Stomach (tissue), 9 donors: ENCODE data around the gene KIT. TPM values are rescaled to one million over a fixed set of nuclear protein-coding genes. Genes with fewer than 3 reads are reported as not detected.
"Not testable (repeated sequence)": the region's sequence is repeated elsewhere in the genome, so short reads cannot be mapped to it uniquely, and the experiment has no call there.

ENCODE experiments used
- DNase-seq, 2 donors: peaks; one replicate each; pipeline versions ENCODE4 v3.0.0 to v3.0.0-alpha.2; 2013 to 2019
- H3K27ac ChIP-seq, 5 donors: fragments of 200-600 bp in 4 of 5; sonication (generic) in 4 of 5; one replicate each; pipeline ENCODE4 v1.5.1; 2013 to 2019; ENCODE audit warnings: mild to moderate bottlenecking in 1 of 5, moderate library complexity in 1 of 5
- H3K27me3 ChIP-seq, 3 donors: fragments of 200-600 bp; sonication (generic); one replicate each; pipeline ENCODE4 v1.5.1; 2017 to 2019; ENCODE audit warnings: mixed run types in 1 of 3
- H3K36me3 ChIP-seq, 4 donors: fragments of 200-600 bp; sonication (generic); 1 replicate in 3 of 4; 2 replicates in 1 of 4; pipeline ENCODE4 v1.5.1; 2016 to 2019
- H3K4me1 ChIP-seq, 4 donors: fragments of 200-600 bp; sonication (generic); one replicate each; pipeline ENCODE4 v1.5.1; 2016 to 2019
- H3K4me3 ChIP-seq, 4 donors: fragments of 200-600 bp; sonication (generic) in 3 of 4; one replicate each; pipeline ENCODE4 v1.5.1; 2016 to 2019; ENCODE audit warnings: mild to moderate bottlenecking in 1 of 4
- H3K9me3 ChIP-seq, 4 donors: fragments of 200-600 bp; sonication (generic); one replicate each; pipeline ENCODE4 v1.5.1; 2016 to 2019
- CTCF ChIP-seq, 7 experiments: fragments of 450-650 bp in 4 of 7; fragments of 200-600 bp in 3 of 7; sonication (generic) in 3 of 7; IDR thresholded peaks; one replicate each; pipeline ENCODE4 v1.5.1; 2016 to 2019; ENCODE audit warnings: antibody characterized with exemption in 7 of 7, control low read depth in 2 of 7, mild to moderate bottlenecking in 1 of 7
- EP300 ChIP-seq: sonication (generic); formaldehyde crosslinking; IDR thresholded peaks from one replicate; pipeline ENCODE4 v1.6.1; 2017; ENCODE audit warnings: antibody characterized with exemption
- POLR2A ChIP-seq, 4 donors: fragments of 450-650 bp; IDR thresholded peaks; one replicate each; pipeline ENCODE4 v1.6.1; 2016; ENCODE audit warnings: antibody characterized with exemption in 4 of 4, control low read depth in 2 of 4, mild to moderate bottlenecking in 1 of 4, moderate library complexity in 1 of 4
- POLR2AphosphoS5 ChIP-seq, 3 donors: sonication (generic); formaldehyde crosslinking; IDR thresholded peaks; one replicate each; pipeline ENCODE4 v1.6.1; 2016; ENCODE audit warnings: antibody characterized with exemption in 3 of 3
- WGBS, 5 donors: extraction: QIAGEN DNeasy Blood & Tissue Kit in 3 of 5; methylation state at CpG; one replicate each; pipeline versions ENCODE4 v1.1.5 to v1.1.7; 2013 to 2018; 5-methylcytosine and 5-hydroxymethylcytosine counted together
- intact Hi-C: fragments of 100-400 bp; cut with DNase I; formaldehyde crosslinking; loops from one replicate; pipeline ENCODE4 v1.15.1; 2023; ENCODE audit warnings: low total_unique reads
- polyA plus RNA-seq, 3 donors: library from polyadenylated mRNA; stranded (reverse); fragments of 200-250 nt; gene quantifications; one replicate each; pipeline ENCODE4 v1.2.3, GENCODE V29; 2013
- total RNA-seq, 5 donors: library from RNA; depleted of rRNA; stranded (reverse); fragments of >200 nt; gene quantifications; one replicate each; pipeline versions ENCODE4 v1.1.0 to v1.2.3, GENCODE V29; 2014 to 2016
- donor health status: healthy with polysubstance abuse.
- donor health status: Bipolar disorder and iron deficiency.
- donor health status: healthy.

KIT gene
- total and polyA plus RNA-seq, 8 donors, result 1.9 to 55.8 (median 13.1) TPM

GRCh38 chr4:54625391-54625790 is 32.4 kb upstream of the KIT start:
- no peaks in the 10 kb centered on the region for H3K9me3 ChIP-seq

GRCh38 chr4:54626113-54626512 is 31.6 kb upstream of the KIT start:
- Histone ChIP-seq H3K4me1 (peaks cover 0 to 17% (median 2%) of the 10 kb centered on the region in 4 donors), H3K9me3 (no peaks in the 10 kb centered on the region), H3K27ac (peak overlapping the region in 2 of 5 donors; percentile 25 to 46), H3K4me3 (no peak overlapping the region), H3K27me3 (peaks cover 0 to 5% (median 0%) of the 10 kb centered on the region in 3 donors), H3K36me3 (no peaks in the 10 kb centered on the region)
- 36 to 49% (median 45%) methylated on average over 7 of the region's 7 CpGs for WGBS, 5 donors
- peak in 1 of 2 donors; percentile 28 for DNase-seq
- intact Hi-C loops, result no loop called here
- TF ChIP-seq CTCF (IDR thresholded peaks at IDR 0.05) (no peak), POLR2A (IDR thresholded peaks at IDR 0.05) (no peak), EP300 (no peak), POLR2AphosphoS5 (IDR thresholded peaks at IDR 0.05) (no peak)

More at GRCh38 chr4:54625391-54625790, 32.4 kb upstream of the KIT start:
- intact Hi-C loops, result no loop called here
- TF ChIP-seq POLR2AphosphoS5 (IDR thresholded peaks at IDR 0.05) (no peak), EP300 (no peak), CTCF (IDR thresholded peaks at IDR 0.05) (no peak), POLR2A (IDR thresholded peaks at IDR 0.05) (no peak)
- Histone ChIP-seq H3K27me3 (peaks cover 0 to 5% (median 0%) of the 10 kb centered on the region in 3 donors), H3K4me3 (no peak overlapping the region), H3K27ac (no peak overlapping the region), H3K36me3 (no peaks in the 10 kb centered on the region), H3K4me1 (peaks cover 0 to 17% (median 2%) of the 10 kb centered on the region in 4 donors)
- WGBS, 5 donors, result 45 to 60% (median 52%) methylated on average over 2 of the region's 2 CpGs
- peak in 1 of 2 donors; percentile 19 for DNase-seq

GRCh38 chr4:54632537-54632936 is 25.2 kb upstream of the KIT start:
- DNase-seq, result no peak

GRCh38 chr4:54633102-54633740 is 24.5 kb upstream of the KIT start:
- 82 to 89% (median 88%) methylated on average over 18 of the region's 18 CpGs for WGBS, 5 donors
- H3K36me3 ChIP-seq, H3K9me3 ChIP-seq, H3K4me3 ChIP-seq, H3K27ac ChIP-seq, H3K4me1 ChIP-seq, H3K27me3 ChIP-seq, intact Hi-C loops, DNase-seq: not testable (repeated sequence)

More at GRCh38 chr4:54632537-54632936, 25.2 kb upstream of the KIT start:
- no peaks in the 10 kb centered on the region for H3K36me3 ChIP-seq
- no peak for TF ChIP-seq CTCF (IDR thresholded peaks at IDR 0.05)
- no peak for TF ChIP-seq EP300
- TF ChIP-seq POLR2AphosphoS5 (IDR thresholded peaks at IDR 0.05), result no peak
- intact Hi-C loops, result no loop called here
- no peaks in the 10 kb centered on the region for H3K4me1 ChIP-seq
- H3K27me3 ChIP-seq, result no peaks in the 10 kb centered on the region
- H3K4me3 ChIP-seq, result no peak overlapping the region
- WGBS, 5 donors, result 96 to 99% (median 97%) methylated on average over 5 to 29 of the region's 29 CpGs
- no peaks in the 10 kb centered on the region for H3K9me3 ChIP-seq
- no peak overlapping the region for H3K27ac ChIP-seq

- 79 to 96% (median 88%) methylated on average over 3 of the region's 3 CpGs for WGBS, 5 donors
- Histone ChIP-seq H3K9me3 (no peaks in the 10 kb centered on the region), H3K4me1 (no peaks in the 10 kb centered on the region), H3K4me3 (no peak overlapping the region), H3K36me3 (no peaks in the 10 kb centered on the region), H3K27me3 (no peaks in the 10 kb centered on the region), H3K27ac (no peak overlapping the region)
- TF ChIP-seq POLR2A (IDR thresholded peaks at IDR 0.05) (no peak), EP300 (no peak), POLR2AphosphoS5 (IDR thresholded peaks at IDR 0.05) (no peak), CTCF (IDR thresholded peaks at IDR 0.05) (no peak)
- intact Hi-C loops, result no loop called here
- no peak for DNase-seq
Measured at GRCh38 chr4:54635318-54635717, 22.4 kb upstream of the KIT start.
